A673 (cell line): ENCODE data around the gene CBLN3. TPM values are rescaled to one million over a fixed set of nuclear protein-coding genes. Genes with fewer than 3 reads are reported as not detected.
"Not testable (repeated sequence)": the region's sequence is repeated elsewhere in the genome, so short reads cannot be mapped to it uniquely, and the experiment has no call there.

Source experiments
- BruUV-seq: library from RNA; stranded (reverse); fragments of 400-500 nt; replicated peaks from 2 replicates; lab custom pipeline; 2021; lab: Mats Ljungman, UMichigan
- CTCF ChIA-PET: fragments of 300-600 bp; sonication (Branson Sonifier 250); formaldehyde crosslinking; loops from one replicate; lab custom pipeline; 2022; ENCODE audit warnings: antibody characterized with exemption; lab: Charles Lee
- POLR2A ChIA-PET: fragments of 300-600 bp; sonication (Branson Sonifier 250); formaldehyde crosslinking; loops from one replicate; lab custom pipeline; 2022; ENCODE audit warnings: antibody characterized with exemption; ENCODE audit not compliant: low non-redundant PET; lab: Charles Lee
- DNase-seq: peaks from one replicate; pipeline ENCODE4 v3.0.0-alpha.2; 2015; ENCODE audit warnings: low spot score
- H3K27ac ChIP-seq: fragments of 200-600 bp; sonication (generic); 2 replicates; pipeline ENCODE4 v1.5.1; 2016; ENCODE audit warnings: mixed run types, low read depth, mild to moderate bottlenecking, mixed read lengths, antibody characterized with exemption, low read length; ENCODE audit not compliant: poor library complexity, severe bottlenecking
- H3K27me3 ChIP-seq: fragments of 200-600 bp; sonication (generic); replicated peaks from 2 replicates; pipeline ENCODE4 v1.6.1; 2017; ENCODE audit warnings: mixed run types, low read depth, mild to moderate bottlenecking, mixed read lengths, antibody characterized with exemption, low read length; ENCODE audit not compliant: insufficient read depth, poor library complexity
- H3K36me3 ChIP-seq: fragments of 200-600 bp; sonication (generic); 2 replicates; pipeline ENCODE4 v1.6.1; 2016; ENCODE audit warnings: mixed run types, mild to moderate bottlenecking, mixed read lengths, antibody characterized with exemption, low read length; ENCODE audit not compliant: insufficient read depth, poor library complexity, severe bottlenecking
- H3K4me1 ChIP-seq: fragments of 200-600 bp; sonication (generic); 2 replicates; pipeline ENCODE4 v1.6.1; 2017; ENCODE audit warnings: mixed run types, mild to moderate bottlenecking, mixed read lengths, antibody characterized with exemption, low read length; ENCODE audit not compliant: insufficient read depth, poor library complexity, severe bottlenecking
- H3K4me3 ChIP-seq: fragments of 200-600 bp; sonication (generic); 2 replicates; pipeline ENCODE4 v1.5.1; 2016; ENCODE audit warnings: low read depth, mixed run types, mild to moderate bottlenecking, mixed read lengths, low read length; ENCODE audit not compliant: poor library complexity, severe bottlenecking
- H3K9me3 ChIP-seq: fragments of 200-600 bp; sonication (generic); 2 replicates; pipeline ENCODE4 v1.6.1; 2016; ENCODE audit warnings: mixed run types, low read depth, mild to moderate bottlenecking, mixed read lengths, antibody characterized with exemption, low read length; ENCODE audit not compliant: poor library complexity, severe bottlenecking
- EZH2 ChIP-seq: fragments of 200-600 bp; sonication (generic); IDR thresholded peaks from 2 replicates; pipeline ENCODE4 v1.6.1; 2017; ENCODE audit warnings: borderline replicate concordance, low read depth, mild to moderate bottlenecking, mixed read lengths, antibody characterized with exemption, low read length; ENCODE audit not compliant: poor library complexity, severe bottlenecking
- intact Hi-C: fragments of 100-400 bp; cut with micrococcal nuclease; formaldehyde crosslinking; loops from one replicate; pipeline ENCODE4 v1.10.0; 2022; ENCODE audit not compliant: unreplicated experiment
- total RNA-seq: library from RNA; stranded (reverse); gene quantifications from 2 replicates; pipeline ENCODE4 v1.2.3, GENCODE V29; 2021
- TF ChIP-seq, protein P1 (sequence below): fragments of 300-800, 200-600 bp; sonication (generic); conservative IDR thresholded peaks from 2 replicates; pipeline ENCODE4 v1.5.1; 2017; ENCODE audit warnings: low read depth, mild to moderate bottlenecking, antibody characterized with exemption, low read length, moderate library complexity, mixed read lengths

Gene CBLN3
- total RNA-seq, 1 experiment from 2014 or later: 0.80 TPM

DNA sequence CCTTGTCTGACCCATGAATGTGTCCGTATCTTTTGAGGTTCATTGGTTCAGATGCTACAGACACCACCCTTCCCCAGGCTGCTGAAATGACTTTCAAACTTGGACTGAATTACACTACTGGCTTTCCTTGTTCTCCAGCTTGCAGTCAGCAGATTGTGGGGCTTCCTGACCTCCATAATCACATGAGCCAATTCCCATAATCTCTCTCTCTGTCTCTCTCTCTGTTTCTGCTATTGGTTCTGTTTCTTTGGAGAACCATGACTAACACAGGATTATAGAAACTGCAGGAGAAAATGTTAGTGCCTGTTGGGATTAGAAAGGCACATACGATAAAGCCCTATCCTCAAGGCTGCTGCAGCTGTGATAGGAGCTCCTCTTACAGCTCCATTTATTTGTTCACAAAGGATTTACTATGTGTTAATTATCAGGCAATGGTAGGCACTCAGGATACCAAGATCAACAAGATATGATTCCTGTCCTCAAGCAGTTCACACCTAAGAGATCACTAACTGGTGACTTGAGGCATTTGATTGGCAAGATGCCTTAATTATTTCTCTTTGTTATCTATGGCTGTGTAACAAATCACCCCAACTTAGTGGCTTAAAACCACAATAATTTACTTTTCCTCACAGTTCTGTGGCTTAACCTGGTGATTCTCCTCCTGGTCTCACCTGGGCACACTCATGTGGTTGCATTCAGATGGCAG is 40.8 kb downstream of the CBLN3 start:
- ChIA-PET CTCF (interaction anchor here (1.0 kb wide), 1 partner anchor 80 kb away, joined by 4 read pairs; no protein-coding TSS in a partner anchor), POLR2A (no interaction called here)
- Histone ChIP-seq H3K36me3 (no peaks in the 10 kb centered on the region), H3K4me1 (no peaks in the 10 kb centered on the region), H3K9me3 (no peaks in the 10 kb centered on the region), H3K27ac (no peak overlapping the region), H3K27me3 (no peaks in the 10 kb centered on the region), H3K4me3 (no peak overlapping the region)
- no peak for DNase-seq
- BruUV-seq: no TSS peak
- TF ChIP-seq, protein P1, sequence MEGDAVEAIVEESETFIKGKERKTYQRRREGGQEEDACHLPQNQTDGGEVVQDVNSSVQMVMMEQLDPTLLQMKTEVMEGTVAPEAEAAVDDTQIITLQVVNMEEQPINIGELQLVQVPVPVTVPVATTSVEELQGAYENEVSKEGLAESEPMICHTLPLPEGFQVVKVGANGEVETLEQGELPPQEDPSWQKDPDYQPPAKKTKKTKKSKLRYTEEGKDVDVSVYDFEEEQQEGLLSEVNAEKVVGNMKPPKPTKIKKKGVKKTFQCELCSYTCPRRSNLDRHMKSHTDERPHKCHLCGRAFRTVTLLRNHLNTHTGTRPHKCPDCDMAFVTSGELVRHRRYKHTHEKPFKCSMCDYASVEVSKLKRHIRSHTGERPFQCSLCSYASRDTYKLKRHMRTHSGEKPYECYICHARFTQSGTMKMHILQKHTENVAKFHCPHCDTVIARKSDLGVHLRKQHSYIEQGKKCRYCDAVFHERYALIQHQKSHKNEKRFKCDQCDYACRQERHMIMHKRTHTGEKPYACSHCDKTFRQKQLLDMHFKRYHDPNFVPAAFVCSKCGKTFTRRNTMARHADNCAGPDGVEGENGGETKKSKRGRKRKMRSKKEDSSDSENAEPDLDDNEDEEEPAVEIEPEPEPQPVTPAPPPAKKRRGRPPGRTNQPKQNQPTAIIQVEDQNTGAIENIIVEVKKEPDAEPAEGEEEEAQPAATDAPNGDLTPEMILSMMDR: no peak
- TF ChIP-seq EZH2: no peak
- intact Hi-C loops: no loop called here

DNA sequence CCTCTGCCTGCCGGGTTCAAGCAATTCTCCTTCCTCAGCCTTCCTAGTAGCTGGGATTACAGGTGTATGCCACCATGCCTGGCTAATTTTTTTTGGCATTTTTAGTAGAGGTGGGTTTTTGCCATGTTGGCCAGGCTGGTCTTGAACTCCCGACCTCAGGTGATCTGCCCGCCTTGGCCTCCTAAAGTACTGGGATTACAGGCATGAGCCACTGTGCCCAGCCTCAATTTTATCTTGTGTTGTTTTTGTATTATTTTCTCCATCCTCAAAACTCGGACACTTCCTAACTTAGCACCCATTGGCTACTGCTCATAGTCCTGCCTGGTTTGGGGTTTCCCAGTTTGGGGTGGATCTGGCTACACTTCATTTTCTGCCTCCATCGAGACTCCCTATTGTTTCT is 41.9 kb downstream of the CBLN3 start:
- H3K9me3 ChIP-seq, H3K4me1 ChIP-seq, H3K4me3 ChIP-seq, DNase-seq, H3K27me3 ChIP-seq, H3K27ac ChIP-seq, intact Hi-C loops, H3K36me3 ChIP-seq, BruUV-seq: not testable (repeated sequence)
- CTCF ChIA-PET: interaction anchor here (1.0 kb wide), 1 partner anchor 79 kb away, joined by 4 read pairs; no protein-coding TSS in a partner anchor
- POLR2A ChIA-PET: interaction anchor here (0.6 kb wide), 1 partner anchor 50 kb away, joined by 3 read pairs; no protein-coding TSS in a partner anchor

DNA sequence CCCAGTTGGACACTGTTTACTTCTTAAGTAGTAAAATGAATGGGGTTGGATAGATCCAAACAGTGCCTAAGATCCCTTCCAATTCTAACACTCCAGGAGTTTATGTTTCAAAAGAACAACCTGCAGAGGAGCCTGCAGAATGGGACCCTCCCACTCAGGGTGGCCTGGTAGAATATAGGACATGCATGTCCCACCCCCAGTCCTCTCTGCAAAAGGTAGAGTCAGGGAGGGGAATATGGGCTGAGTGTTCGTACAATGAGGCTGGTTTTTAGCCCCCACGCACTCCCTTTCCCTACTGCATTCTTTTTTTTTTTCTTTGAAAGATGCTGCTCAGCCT is 42.5 kb downstream of the CBLN3 start:
- no peaks in the 10 kb centered on the region for H3K27me3 ChIP-seq
- ChIA-PET CTCF (no interaction called here), POLR2A (no interaction called here)
- no TSS peak for BruUV-seq
- H3K36me3 ChIP-seq: no peaks in the 10 kb centered on the region
- no peaks in the 10 kb centered on the region for H3K9me3 ChIP-seq
- intact Hi-C loops: no loop called here
- DNase-seq: no peak
- no peak overlapping the region for H3K4me3 ChIP-seq
- H3K4me1 ChIP-seq: no peaks in the 10 kb centered on the region
- no peak overlapping the region for H3K27ac ChIP-seq
- TF ChIP-seq, protein P1: no peak
- TF ChIP-seq EZH2: no peak

DNA sequence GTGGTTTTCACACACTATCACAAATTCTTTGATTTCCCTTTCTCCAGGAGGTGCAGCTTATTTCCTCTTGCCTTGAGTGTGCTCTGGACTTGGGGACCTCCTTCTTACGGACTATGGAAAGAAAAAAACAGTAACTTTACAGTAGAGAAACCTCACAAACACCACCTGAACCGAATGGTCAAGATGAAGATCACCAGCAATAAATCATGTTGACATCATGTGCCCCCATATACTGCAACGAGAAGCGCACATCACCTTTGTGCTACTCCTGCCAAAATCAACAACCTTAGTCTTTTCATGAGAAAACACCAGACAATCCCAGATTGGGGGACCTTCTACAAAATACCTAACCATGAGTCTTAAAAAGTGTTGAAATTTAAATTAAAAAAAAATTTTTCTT is 43.9 kb downstream of the CBLN3 start:
- BruUV-seq: no TSS peak
- no peak for TF ChIP-seq EZH2
- TF ChIP-seq, protein P1: no peak
- no peaks in the 10 kb centered on the region for H3K9me3 ChIP-seq
- no peak overlapping the region for H3K27ac ChIP-seq
- no peak overlapping the region for H3K4me3 ChIP-seq
- POLR2A ChIA-PET: no interaction called here
- intact Hi-C loops: no loop called here
- CTCF ChIA-PET: no interaction called here
- no peaks in the 10 kb centered on the region for H3K4me1 ChIP-seq
- H3K27me3 ChIP-seq: no peaks in the 10 kb centered on the region
- H3K36me3 ChIP-seq: no peaks in the 10 kb centered on the region
- DNase-seq: no peak
